H1 (cell line): Measurements from ENCODE around the gene PSD. TPM values are rescaled to one million over a fixed set of nuclear protein-coding genes. Genes with fewer than 3 reads are reported as not detected.
A peak's percentile ranks its signal among the peaks of the same experiment; 100 is the strongest.

Experiments
- ATF3 ChIP-seq: IDR thresholded peaks from 2 replicates; pipeline ENCODE4 v1.6.1; 2011; ENCODE audit warnings: low read depth, mild to moderate bottlenecking, low read length; ENCODE audit not compliant: insufficient read depth
- BCL11A ChIP-seq, 2 experiments: IDR thresholded peaks; one replicate each; pipeline ENCODE4 v1.6.1; 2011; ENCODE audit warnings: low read depth in 2 of 2, low read length in 2 of 2, mild to moderate bottlenecking in 2 of 2
- BRCA1 ChIP-seq: IDR thresholded peaks from 2 replicates; pipeline ENCODE4 v1.6.1; 2012; ENCODE audit warnings: low read depth, low read length, improper control_type of control experiment
- CBX8 ChIP-seq: fragments of 300-800, 300-1000 bp; sonication (generic); IDR thresholded peaks from 2 replicates; pipeline ENCODE4 v1.7.1; 2016; ENCODE audit warnings: low read depth, low read length, borderline replicate concordance
- CHD1 ChIP-seq: IDR thresholded peaks from 2 replicates; pipeline ENCODE4 v1.6.1; 2012; ENCODE audit warnings: low read depth, low read length, improper control_type of control experiment
- EGR1 ChIP-seq: IDR thresholded peaks from 2 replicates; pipeline ENCODE4 v1.6.1; 2011; ENCODE audit warnings: low read depth, low read length, borderline replicate concordance
- GTF2F1 ChIP-seq: IDR thresholded peaks from 2 replicates; pipeline ENCODE4 v1.6.1; 2012; ENCODE audit warnings: low read depth, low read length, improper control_type of control experiment, borderline replicate concordance
- JUN ChIP-seq: IDR thresholded peaks from 2 replicates; pipeline ENCODE4 v1.6.1; 2011; ENCODE audit warnings: low read depth, mild to moderate bottlenecking, improper control_type of control experiment, low read length
- JUND ChIP-seq: IDR thresholded peaks from 2 replicates; pipeline ENCODE4 v1.6.1; 2011; ENCODE audit warnings: mild to moderate bottlenecking, improper control_type of control experiment, low read length
- KDM1A ChIP-seq: fragments of 200-600, 300-600 bp; sonication (generic); IDR thresholded peaks from 2 replicates; pipeline ENCODE4 v1.7.1; 2016; ENCODE audit warnings: mild to moderate bottlenecking, low read length, borderline replicate concordance
- KDM4A ChIP-seq: IDR thresholded peaks from one replicate; pipeline ENCODE4 v1.7.1; 2012; ENCODE audit warnings: low read depth, mild to moderate bottlenecking, moderate library complexity, low read length, inconsistent platforms; ENCODE audit not compliant: severe bottlenecking
- KDM5A ChIP-seq: fragments of 200-600 bp; IDR thresholded peaks from 2 replicates; pipeline ENCODE4 v1.7.1; 2012; ENCODE audit warnings: mild to moderate bottlenecking, low read length, inconsistent platforms, mixed read lengths
- MAFK ChIP-seq: IDR thresholded peaks from 2 replicates; pipeline ENCODE4 v1.6.1; 2012; ENCODE audit warnings: low read depth, mild to moderate bottlenecking, improper control_type of control experiment, low read length
- PHF8 ChIP-seq: fragments of 200-600 bp; sonication (generic); conservative IDR thresholded peaks from 2 replicates; pipeline ENCODE4 v1.7.1; 2012; ENCODE audit warnings: low read depth, mild to moderate bottlenecking, inconsistent platforms, low read length, moderate library complexity
- RBBP5 ChIP-seq: IDR thresholded peaks from 2 replicates; pipeline ENCODE4 v1.7.1; 2012; ENCODE audit warnings: low read depth, mild to moderate bottlenecking, inconsistent platforms, low read length, moderate library complexity, borderline replicate concordance
- RXRA ChIP-seq: IDR thresholded peaks from 2 replicates; pipeline ENCODE4 v1.6.1; 2011; ENCODE audit warnings: low read depth, mild to moderate bottlenecking, low read length, moderate library complexity; ENCODE audit not compliant: insufficient read depth
- SIX5 ChIP-seq: IDR thresholded peaks from 2 replicates; pipeline ENCODE4 v1.6.1; 2011; ENCODE audit warnings: mild to moderate bottlenecking, low read depth, low read length
- SP2 ChIP-seq: IDR thresholded peaks from 2 replicates; pipeline ENCODE4 v1.6.1; 2012; ENCODE audit warnings: mild to moderate bottlenecking, low read length, inconsistent platforms
- SRF ChIP-seq: IDR thresholded peaks from 2 replicates; pipeline ENCODE4 v1.6.1; 2011; ENCODE audit warnings: mild to moderate bottlenecking, low read depth, low read length, moderate library complexity
- SUZ12 ChIP-seq: fragments of 200-600 bp; sonication (generic); IDR thresholded peaks from 2 replicates; pipeline ENCODE4 v1.6.1; 2012; ENCODE audit warnings: mild to moderate bottlenecking, inconsistent platforms, low read length, moderate library complexity, mixed read lengths
- TAF1 ChIP-seq: IDR thresholded peaks from 2 replicates; pipeline ENCODE4 v1.6.1; 2011; ENCODE audit warnings: mild to moderate bottlenecking, low read depth, low read length
- TCF12 ChIP-seq: IDR thresholded peaks from 2 replicates; pipeline ENCODE4 v1.6.1; 2011; ENCODE audit warnings: low read depth, mild to moderate bottlenecking, low read length
- polyA plus RNA-seq, 7 experiments: library from polyadenylated mRNA; depleted of rRNA in 3 of 7; stranded (reverse) in 5 of 7; unstranded in 2 of 7; fragments of >200 nt in 5 of 7; fragments of 200-250 nt in 2 of 7; gene quantifications; 1 replicate in 5 of 7; 2 replicates in 1 of 7; 4 replicates in 1 of 7; pipeline versions ENCODE4 v1.2.1 to v1.2.3, GENCODE V29; 2011 to 2013; ENCODE audit warnings: missing spikeins in 2 of 7, mixed read lengths in 2 of 7
- total RNA-seq: library from RNA; stranded (reverse); fragmentation: NEBNext Ultra II Directional; extraction: Animal tissue kit (Norgen Biotek cat#: 25700); gene quantifications from 2 replicates; pipeline ENCODE4 v1.2.1, GENCODE V29; 2021
- TF ChIP-seq, protein P1 (sequence below): IDR thresholded peaks from 2 replicates; pipeline ENCODE4 v1.6.1; 2011; ENCODE audit warnings: low read length, improper control_type of control experiment

PSD gene
- total and polyA plus RNA-seq, 2 of the 8 experiments (the other 6 are each of a cell fraction or from before 2014, with no cell fraction given) = 5.4 to 6.0 TPM

DNA sequence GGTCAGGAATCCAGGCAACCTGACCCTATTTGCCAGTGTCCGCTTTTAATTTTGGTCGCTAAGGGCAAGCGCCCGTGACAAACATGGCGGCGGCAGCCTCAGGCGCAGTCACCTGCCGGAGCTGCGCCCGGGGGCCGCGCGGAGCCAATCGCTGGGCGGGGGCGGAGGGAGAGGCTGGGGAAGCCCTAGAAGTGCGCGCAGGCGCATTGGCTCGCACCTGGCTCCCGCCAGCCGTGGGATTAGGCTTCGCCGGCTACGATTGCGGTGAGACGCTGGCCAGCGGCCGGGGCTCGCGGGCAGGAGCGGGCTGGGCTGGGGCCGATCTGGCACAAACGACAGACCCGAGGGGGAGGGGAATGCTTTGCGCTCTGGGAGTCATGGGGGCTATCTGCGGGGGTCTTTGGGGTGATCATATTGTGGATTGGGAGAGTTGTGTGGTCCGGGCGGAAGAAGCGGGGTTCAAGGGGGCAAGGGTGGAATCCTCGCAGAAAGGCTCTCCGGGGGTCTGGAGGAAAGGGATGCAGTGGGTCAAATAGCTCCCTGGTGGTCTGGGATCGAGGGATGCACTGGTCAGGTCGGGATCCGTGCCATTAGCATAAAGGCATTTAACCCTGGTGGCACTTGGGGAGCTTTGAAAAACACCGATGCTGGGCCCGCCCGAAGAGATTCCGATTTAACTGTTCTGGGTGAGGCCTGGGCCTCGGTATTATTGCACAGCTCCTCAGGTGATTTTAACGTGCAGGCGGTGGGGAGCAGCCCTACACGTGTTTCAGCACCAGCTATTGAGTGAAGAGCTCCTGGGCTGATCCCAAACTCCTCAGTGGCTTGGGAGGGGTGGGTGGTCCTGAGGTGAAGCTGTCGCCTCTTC, 42.8 kb upstream of the PSD start (continued):
- TF ChIP-seq, protein P1, sequence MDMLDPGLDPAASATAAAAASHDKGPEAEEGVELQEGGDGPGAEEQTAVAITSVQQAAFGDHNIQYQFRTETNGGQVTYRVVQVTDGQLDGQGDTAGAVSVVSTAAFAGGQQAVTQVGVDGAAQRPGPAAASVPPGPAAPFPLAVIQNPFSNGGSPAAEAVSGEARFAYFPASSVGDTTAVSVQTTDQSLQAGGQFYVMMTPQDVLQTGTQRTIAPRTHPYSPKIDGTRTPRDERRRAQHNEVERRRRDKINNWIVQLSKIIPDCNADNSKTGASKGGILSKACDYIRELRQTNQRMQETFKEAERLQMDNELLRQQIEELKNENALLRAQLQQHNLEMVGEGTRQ = peak; percentile 89
- TF ChIP-seq ATF3 (peak; percentile 53; the same call in 1 of the 2 replicates), MAFK (no peak), PHF8 (peak; percentile 65), CHD1 (no peak), JUN (no peak), CBX8 (no peak), TAF1 (peak; percentile 87), EGR1 (peak; percentile 86; the same call in 1 of the 2 replicates), KDM1A (no peak), KDM5A (no peak), SP2 (no peak), RBBP5 (no peak), JUND (peak; percentile 24; the same call in 1 of the 2 replicates), BCL11A (IDR thresholded peaks at IDR 0.05; ENCODE audit: low read depth in 2 of 2, low read length in 2 of 2) (no peak), SUZ12 (no peak), KDM4A (peak; percentile 37), RXRA (no peak), BRCA1 (no peak), TCF12 (no peak), GTF2F1 (no peak), SIX5 (peak; percentile 66), SRF (no peak)
